ENCODE measurements around the gene STX2. TPM values are rescaled to one million over a fixed set of nuclear protein-coding genes. Genes with fewer than 3 reads are reported as not detected.
"Not testable (repeated sequence)": the region's sequence is repeated elsewhere in the genome, so short reads cannot be mapped to it uniquely, and the experiment has no call there.

Gene STX2
- total and polyA plus RNA-seq, 2 donors from 2014 or later = 10.1 to 20.4 TPM

- H3K27me3 ChIP-seq (ENCODE audit: control insufficient read depth, insufficient read depth, low read length) = no peaks in the 10 kb centered on the region
- no peak overlapping the region for H3K4me3 ChIP-seq (ENCODE audit: low read length in 3 of 3)
- DNase-seq = no peak
- peaks cover 0 to 12% (median 2%) of the 10 kb centered on the region in 3 donors for H3K9me3 ChIP-seq (ENCODE audit: control insufficient read depth in 2 of 3, insufficient read depth in 1 of 3, low read length in 3 of 3)
- H3K36me3 ChIP-seq (ENCODE audit: control insufficient read depth in 2 of 3, insufficient read depth in 3 of 3, low read length in 3 of 3) = peaks cover 0 to 3% (median 0%) of the 10 kb centered on the region in 3 donors
- intact Hi-C loops (cut with DNase I) = no loop called here
- no peak overlapping the region for H3K27ac ChIP-seq (ENCODE audit: low read depth in 2 of 2, low read length in 2 of 2)
- no peak for TF ChIP-seq CTCF (IDR thresholded peaks at IDR 0.05; ENCODE audit: borderline replicate concordance, extremely low read depth, insufficient read depth)
- no peaks in the 10 kb centered on the region for H3K4me1 ChIP-seq (ENCODE audit: control insufficient read depth in 2 of 3, insufficient read depth in 2 of 3, low read depth in 1 of 3, low read length in 3 of 3)
- H3K9ac ChIP-seq (ENCODE audit: low read length in 3 of 3) = no peak overlapping the region
- FAIRE-seq = no peak
Observed at GRCh38 chr12:130787445-130788410, 51.3 kb downstream of the STX2 start.

GRCh38 chr12:130787041-130787440 is 52.0 kb downstream of the STX2 start:
- no peaks in the 10 kb centered on the region for H3K27me3 ChIP-seq (ENCODE audit: control insufficient read depth, insufficient read depth, low read length)
- no peak for DNase-seq
- H3K9me3 ChIP-seq (ENCODE audit: control insufficient read depth in 2 of 3, insufficient read depth in 1 of 3, low read length in 3 of 3) = peaks cover 0 to 12% (median 2%) of the 10 kb centered on the region in 3 donors
- no peak overlapping the region for H3K27ac ChIP-seq (ENCODE audit: low read depth in 2 of 2, low read length in 2 of 2)
- TF ChIP-seq CTCF (IDR thresholded peaks at IDR 0.05; ENCODE audit: borderline replicate concordance, extremely low read depth, insufficient read depth) = no peak
- no peak overlapping the region for H3K4me3 ChIP-seq (ENCODE audit: low read length in 3 of 3)
- intact Hi-C loops (cut with DNase I) = no loop called here
- no peak overlapping the region for H3K9ac ChIP-seq (ENCODE audit: low read length in 3 of 3)
- FAIRE-seq = no peak
- peaks cover 0 to 3% (median 0%) of the 10 kb centered on the region in 3 donors for H3K36me3 ChIP-seq (ENCODE audit: control insufficient read depth in 2 of 3, insufficient read depth in 3 of 3, low read length in 3 of 3)
- H3K4me1 ChIP-seq (ENCODE audit: control insufficient read depth in 2 of 3, insufficient read depth in 2 of 3, low read depth in 1 of 3, low read length in 3 of 3) = no peaks in the 10 kb centered on the region

GRCh38 chr12:130783110-130783715 is 55.8 kb downstream of the STX2 start:
- DNase-seq (no peak), FAIRE-seq (no peak)
- Histone ChIP-seq H3K36me3 (ENCODE audit: control insufficient read depth in 2 of 3, insufficient read depth in 3 of 3, low read length in 3 of 3) (no peaks in the 10 kb centered on the region), H3K4me1 (ENCODE audit: control insufficient read depth in 2 of 3, insufficient read depth in 2 of 3, low read depth in 1 of 3, low read length in 3 of 3) (no peaks in the 10 kb centered on the region), H3K9ac (ENCODE audit: low read length in 3 of 3) (no peak overlapping the region), H3K27me3 (ENCODE audit: control insufficient read depth, insufficient read depth, low read length) (no peaks in the 10 kb centered on the region), H3K27ac (ENCODE audit: low read depth in 2 of 2, low read length in 2 of 2) (no peak overlapping the region), H3K9me3 (ENCODE audit: control insufficient read depth in 2 of 3, insufficient read depth in 1 of 3, low read length in 3 of 3) (peaks cover 0 to 12% (median 2%) of the 10 kb centered on the region in 3 donors), H3K4me3 (ENCODE audit: low read length in 3 of 3) (no peak overlapping the region)
- TF ChIP-seq CTCF (IDR thresholded peaks at IDR 0.05; ENCODE audit: borderline replicate concordance, extremely low read depth, insufficient read depth) = no peak
- intact Hi-C loops (cut with DNase I) = no loop called here

GRCh38 chr12:130782245-130782644 is 56.8 kb downstream of the STX2 start:
- not testable (repeated sequence) for DNase-seq

More at GRCh38 chr12:130782245-130782644, 56.8 kb downstream of the STX2 start:
- H3K9me3 ChIP-seq (ENCODE audit: control insufficient read depth in 2 of 3, insufficient read depth in 1 of 3, low read length in 3 of 3) = peaks cover 0 to 12% (median 2%) of the 10 kb centered on the region in 3 donors
- H3K36me3 ChIP-seq (ENCODE audit: control insufficient read depth in 2 of 3, insufficient read depth in 3 of 3, low read length in 3 of 3); H3K27ac ChIP-seq (ENCODE audit: low read depth in 2 of 2, low read length in 2 of 2); H3K4me3 ChIP-seq (ENCODE audit: low read length in 3 of 3); H3K27me3 ChIP-seq (ENCODE audit: control insufficient read depth, insufficient read depth, low read length); H3K9ac ChIP-seq (ENCODE audit: low read length in 3 of 3); FAIRE-seq; H3K4me1 ChIP-seq (ENCODE audit: control insufficient read depth in 2 of 3, insufficient read depth in 2 of 3, low read depth in 1 of 3, low read length in 3 of 3); intact Hi-C loops (cut with DNase I): not testable (repeated sequence)
